ENCODE measurements around the gene NKIRAS2. TPM values are rescaled to one million over a fixed set of nuclear protein-coding genes. Genes with fewer than 3 reads are reported as not detected.

Gene NKIRAS2
- 47.7 and 48.0 TPM in 2 replicates for total RNA-seq

GRCh38 chr17:42019509-42020404, at the start of gene NKIRAS2:
NKIRAS2 (plus strand) TSS chr17:42020090; CDS start chr17:42021578, 1,488 bp downstream.

GRCh38 chr17:42016941-42017865, 2.7 kb upstream of the NKIRAS2 start, which contains the start of gene DNAJC7:
DNAJC7 (minus strand) TSS chr17:42017439; CDS start chr17:42017416, 23 bp downstream.

DNA sequence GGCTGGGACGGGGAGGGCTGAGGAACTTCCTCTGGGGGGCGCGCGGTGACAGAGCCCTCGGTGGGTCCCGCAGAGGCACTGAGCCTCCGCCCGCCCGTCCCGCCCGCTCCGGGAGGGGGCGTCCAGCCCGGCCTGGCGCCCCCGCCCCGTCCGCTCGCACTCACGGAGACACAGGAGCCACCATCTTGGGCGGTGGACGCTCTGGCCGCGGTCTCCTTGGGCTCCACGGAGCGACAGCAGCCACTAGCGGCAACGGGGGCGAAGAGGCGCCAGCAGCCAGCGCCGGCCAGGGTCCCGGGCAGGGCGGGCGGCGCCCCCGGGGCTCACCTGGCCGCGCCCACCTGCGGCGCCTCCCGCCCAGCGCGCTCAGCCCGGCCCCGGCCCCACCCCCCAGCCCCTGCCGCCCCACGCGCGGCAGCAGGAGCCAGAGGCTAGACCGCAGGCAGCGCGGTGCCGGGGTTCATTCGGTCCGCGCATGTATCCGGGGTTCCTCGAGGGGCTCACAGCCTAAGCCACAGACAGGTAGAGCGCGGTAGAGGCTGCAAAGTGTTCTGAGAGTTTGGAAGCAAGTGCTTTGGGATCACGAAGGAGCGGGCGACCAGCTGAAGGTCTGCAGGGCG, 30.6 kb downstream of the NKIRAS2 start, which contains the start of gene C17orf113:
TSS of gene C17orf113 (minus strand) at position 209 of the 620 bp plus-strand sequence. CDS start 7,225 bp downstream, outside the sequence.

Other genes with a start within 250 kb of the NKIRAS2 start
- gene JUP, start 233.4 kb upstream of the NKIRAS2 start, total RNA-seq, result 107 and 115 TPM in 2 replicates
- gene P3H4, start 208.1 kb upstream of the NKIRAS2 start, total RNA-seq, result 40.0 and 52.8 TPM in 2 replicates
- gene FKBP10, start 207.1 kb upstream of the NKIRAS2 start, total RNA-seq, result 129 and 131 TPM in 2 replicates
- gene NT5C3B, start 183.9 kb upstream of the NKIRAS2 start, total RNA-seq, result 54.5 and 71.5 TPM in 2 replicates
- not detected in 2 replicates for gene KLHL10, start 182.3 kb upstream of the NKIRAS2 start, total RNA-seq
- 35.5 and 38.2 TPM in 2 replicates for gene KLHL11, start 154.7 kb upstream of the NKIRAS2 start, total RNA-seq
- gene ACLY, start 101.1 kb upstream of the NKIRAS2 start, total RNA-seq, result 309 and 427 TPM in 2 replicates
- 0.13 and 0.36 TPM in 2 replicates for gene ODAD4, start 89.5 kb upstream of the NKIRAS2 start, total RNA-seq
- 61.8 and 67.2 TPM in 2 replicates for gene CNP, start 53.3 kb upstream of the NKIRAS2 start, total RNA-seq
- 93.2 and 95.2 TPM in 2 replicates for gene DNAJC7, start 2.7 kb upstream of the NKIRAS2 start, total RNA-seq
- 0.07 and 0.13 TPM in 2 replicates for gene C17orf113, start 30.5 kb downstream of the NKIRAS2 start, total RNA-seq
- not detected in 2 replicates for gene ZNF385C, start 78.4 kb downstream of the NKIRAS2 start, total RNA-seq
- gene DHX58, start 92.6 kb downstream of the NKIRAS2 start, total RNA-seq, result 3.9 and 5.9 TPM in 2 replicates
- gene KAT2A, start 101.3 kb downstream of the NKIRAS2 start, total RNA-seq, result 16.4 and 19.5 TPM in 2 replicates
- gene HSPB9, start 102.7 kb downstream of the NKIRAS2 start, total RNA-seq, result not detected in 2 replicates
- gene RAB5C, start 134.9 kb downstream of the NKIRAS2 start, total RNA-seq, result 114 and 162 TPM in 2 replicates
- gene KCNH4, start 161.1 kb downstream of the NKIRAS2 start, total RNA-seq, result under 0.01 TPM in 1 of 2 replicates, not detected in the other
- not detected in 2 replicates for gene HCRT, start 165.4 kb downstream of the NKIRAS2 start, total RNA-seq
- gene GHDC, start 174.4 kb downstream of the NKIRAS2 start, total RNA-seq, result 8.4 and 11.2 TPM in 2 replicates